Duodenal mucosa (tissue), 2 donors: ENCODE results near the gene UPK2.
A peak's percentile ranks its signal among the peaks of the same experiment; 100 is the strongest.

Experiments
- H3K27ac ChIP-seq: one replicate; pipeline ENCODE4 v1.7.0; 2013; ENCODE audit warnings: low read depth, low read length
- H3K27me3 ChIP-seq, 2 donors: one replicate each; pipeline ENCODE4 v1.7.0; 2013; ENCODE audit warnings: low read length in 2 of 2, control low read depth in 1 of 2; ENCODE audit not compliant: insufficient read depth in 2 of 2, control insufficient read depth in 1 of 2
- H3K36me3 ChIP-seq, 2 donors: one replicate each; pipeline ENCODE4 v1.7.0; 2013; ENCODE audit warnings: low read length in 2 of 2, control low read depth in 1 of 2; ENCODE audit not compliant: insufficient read depth in 2 of 2, control insufficient read depth in 1 of 2
- H3K4me1 ChIP-seq, 2 donors: one replicate each; pipeline ENCODE4 v1.7.0; 2013; ENCODE audit warnings: low read length in 2 of 2, control low read depth in 1 of 2; ENCODE audit not compliant: insufficient read depth in 2 of 2, control insufficient read depth in 1 of 2
- H3K4me3 ChIP-seq, 2 donors: one replicate each; pipeline ENCODE4 v1.7.0; 2013; ENCODE audit warnings: low read length in 2 of 2, low read depth in 1 of 2
- H3K9ac ChIP-seq, 2 donors: one replicate each; pipeline ENCODE4 v1.7.0; 2013; ENCODE audit warnings: low read length in 2 of 2, low read depth in 1 of 2
- H3K9me3 ChIP-seq, 2 donors: one replicate each; pipeline ENCODE4 v1.7.0; 2013; ENCODE audit warnings: low read length in 2 of 2, control low read depth in 1 of 2; ENCODE audit not compliant: control insufficient read depth in 1 of 2

Gene UPK2

GRCh38 chr11:118928101-118928869, 27.8 kb upstream of the UPK2 start:
- Histone ChIP-seq H3K4me1 (peaks cover 26 to 39% of the 10 kb centered on the region in 2 donors), H3K9me3 (no peaks in the 10 kb centered on the region), H3K36me3 (no peaks in the 10 kb centered on the region), H3K27ac (peak overlapping the region; percentile 93), H3K4me3 (peak overlapping the region; percentile 89 to 92), H3K9ac (peak overlapping the region; percentile 90 to 94), H3K27me3 (no peaks in the 10 kb centered on the region)

- H3K4me1 ChIP-seq = peaks cover 22 to 32% of the 10 kb centered on the region in 2 donors
- peak overlapping the region; percentile 90 to 94 for H3K9ac ChIP-seq
- H3K9me3 ChIP-seq = no peaks in the 10 kb centered on the region
- peak overlapping the region; percentile 93 for H3K27ac ChIP-seq
- no peaks in the 10 kb centered on the region for H3K36me3 ChIP-seq
- H3K27me3 ChIP-seq = no peaks in the 10 kb centered on the region
- H3K4me3 ChIP-seq = peak overlapping the region; percentile 89 to 92
These were observed 27.1 kb upstream of the UPK2 start for GRCh38 chr11:118928870-118929500.

GRCh38 chr11:118929501-118930093, 26.5 kb upstream of the UPK2 start:
- peak overlapping the region; percentile 93 for H3K27ac ChIP-seq
- H3K9me3 ChIP-seq = no peaks in the 10 kb centered on the region
- H3K27me3 ChIP-seq = no peaks in the 10 kb centered on the region
- H3K36me3 ChIP-seq = no peaks in the 10 kb centered on the region
- peak overlapping the region; percentile 85 to 90 for H3K9ac ChIP-seq
- H3K4me3 ChIP-seq = peak overlapping the region; percentile 89 to 92
- peaks cover 21 to 30% of the 10 kb centered on the region in 2 donors for H3K4me1 ChIP-seq

GRCh38 chr11:118930094-118930712, 25.9 kb upstream of the UPK2 start:
- no peaks in the 10 kb centered on the region for H3K36me3 ChIP-seq
- no peaks in the 10 kb centered on the region for H3K27me3 ChIP-seq
- H3K9ac ChIP-seq = peak overlapping the region; percentile 85 to 90
- H3K4me3 ChIP-seq = peak overlapping the region; percentile 89 to 92
- peak overlapping the region; percentile 93 for H3K27ac ChIP-seq
- no peaks in the 10 kb centered on the region for H3K9me3 ChIP-seq
- peaks cover 21 to 30% of the 10 kb centered on the region in 2 donors for H3K4me1 ChIP-seq

- Histone ChIP-seq H3K4me3 (no peak overlapping the region), H3K9me3 (no peaks in the 10 kb centered on the region), H3K36me3 (no peaks in the 10 kb centered on the region), H3K27ac (no peak overlapping the region), H3K4me1 (peaks cover 21 to 27% of the 10 kb centered on the region in 2 donors), H3K9ac (no peak overlapping the region), H3K27me3 (no peaks in the 10 kb centered on the region)
These were observed 24.5 kb upstream of the UPK2 start for GRCh38 chr11:118931571-118931970.

GRCh38 chr11:118933486-118933885, 22.6 kb upstream of the UPK2 start:
- no peak overlapping the region for H3K9ac ChIP-seq
- no peaks in the 10 kb centered on the region for H3K36me3 ChIP-seq
- no peak overlapping the region for H3K4me3 ChIP-seq
- H3K27ac ChIP-seq = no peak overlapping the region
- peaks cover 0 to 4% of the 10 kb centered on the region in 2 donors for H3K27me3 ChIP-seq
- no peaks in the 10 kb centered on the region for H3K9me3 ChIP-seq
- peaks cover 11 to 15% of the 10 kb centered on the region in 2 donors for H3K4me1 ChIP-seq

GRCh38 chr11:118935376-118935775, 20.7 kb upstream of the UPK2 start:
- no peaks in the 10 kb centered on the region for H3K36me3 ChIP-seq
- no peak overlapping the region for H3K27ac ChIP-seq
- H3K9ac ChIP-seq = no peak overlapping the region
- H3K27me3 ChIP-seq = peaks cover 0 to 4% of the 10 kb centered on the region in 2 donors
- no peaks in the 10 kb centered on the region for H3K9me3 ChIP-seq
- H3K4me1 ChIP-seq = peaks cover 10 to 13% of the 10 kb centered on the region in 2 donors
- no peak overlapping the region for H3K4me3 ChIP-seq

GRCh38 chr11:118938491-118939403, 17.4 kb upstream of the UPK2 start:
- Histone ChIP-seq H3K4me3 (no peak overlapping the region), H3K36me3 (no peaks in the 10 kb centered on the region), H3K4me1 (peaks cover 0 to 7% of the 10 kb centered on the region in 2 donors), H3K9ac (no peak overlapping the region), H3K27ac (no peak overlapping the region), H3K9me3 (no peaks in the 10 kb centered on the region), H3K27me3 (peaks cover 0 to 4% of the 10 kb centered on the region in 2 donors)

- Histone ChIP-seq H3K9me3 (no peaks in the 10 kb centered on the region), H3K36me3 (no peaks in the 10 kb centered on the region), H3K9ac (no peak overlapping the region)
These were observed 16.6 kb upstream of the UPK2 start for GRCh38 chr11:118939404-118939915.

More at GRCh38 chr11:118939404-118939915, 16.6 kb upstream of the UPK2 start:
- H3K27ac ChIP-seq = no peak overlapping the region
- peaks cover 0 to 7% of the 10 kb centered on the region in 2 donors for H3K4me1 ChIP-seq
- H3K27me3 ChIP-seq = peaks cover 0 to 4% of the 10 kb centered on the region in 2 donors
- H3K4me3 ChIP-seq = no peak overlapping the region
